ENCODE data around the gene ADARB2. TPM values are rescaled to one million over a fixed set of nuclear protein-coding genes. Genes with fewer than 3 reads are reported as not detected.
"Not testable (repeated sequence)": the region's sequence is repeated elsewhere in the genome, so short reads cannot be mapped to it uniquely, and the experiment has no call there.

Gene ADARB2
- total RNA-seq, 4 donors from 2014 or later, result 1.3 to 5.4 (median 1.8) TPM

- Histone ChIP-seq H3K36me3 (no peaks in the 10 kb centered on the region), H3K27ac (no peak overlapping the region), H3K4me1 (no peaks in the 10 kb centered on the region), H3K9me3 (no peaks in the 10 kb centered on the region), H3K27me3 (peaks cover 60% of the 10 kb centered on the region), H3K4me3 (no peak overlapping the region)
- TF ChIP-seq EP300 (IDR thresholded peaks at IDR 0.05), result no peak
- TF ChIP-seq POLR2A (IDR thresholded peaks at IDR 0.05), result no peak
- TF ChIP-seq POLR2AphosphoS5 (IDR thresholded peaks at IDR 0.05), result no peak
- TF ChIP-seq CTCF (IDR thresholded peaks at IDR 0.05), result no peak
- ATAC-seq, result no peak
- 76 to 80% methylated on average over 4 of the region's 35 CpGs for WGBS, 2 donors (ENCODE audit: low coverage in 1 of 2)
Measured at GRCh38 chr10:1401071-1401965, 336.0 kb downstream of the ADARB2 start.

DNA sequence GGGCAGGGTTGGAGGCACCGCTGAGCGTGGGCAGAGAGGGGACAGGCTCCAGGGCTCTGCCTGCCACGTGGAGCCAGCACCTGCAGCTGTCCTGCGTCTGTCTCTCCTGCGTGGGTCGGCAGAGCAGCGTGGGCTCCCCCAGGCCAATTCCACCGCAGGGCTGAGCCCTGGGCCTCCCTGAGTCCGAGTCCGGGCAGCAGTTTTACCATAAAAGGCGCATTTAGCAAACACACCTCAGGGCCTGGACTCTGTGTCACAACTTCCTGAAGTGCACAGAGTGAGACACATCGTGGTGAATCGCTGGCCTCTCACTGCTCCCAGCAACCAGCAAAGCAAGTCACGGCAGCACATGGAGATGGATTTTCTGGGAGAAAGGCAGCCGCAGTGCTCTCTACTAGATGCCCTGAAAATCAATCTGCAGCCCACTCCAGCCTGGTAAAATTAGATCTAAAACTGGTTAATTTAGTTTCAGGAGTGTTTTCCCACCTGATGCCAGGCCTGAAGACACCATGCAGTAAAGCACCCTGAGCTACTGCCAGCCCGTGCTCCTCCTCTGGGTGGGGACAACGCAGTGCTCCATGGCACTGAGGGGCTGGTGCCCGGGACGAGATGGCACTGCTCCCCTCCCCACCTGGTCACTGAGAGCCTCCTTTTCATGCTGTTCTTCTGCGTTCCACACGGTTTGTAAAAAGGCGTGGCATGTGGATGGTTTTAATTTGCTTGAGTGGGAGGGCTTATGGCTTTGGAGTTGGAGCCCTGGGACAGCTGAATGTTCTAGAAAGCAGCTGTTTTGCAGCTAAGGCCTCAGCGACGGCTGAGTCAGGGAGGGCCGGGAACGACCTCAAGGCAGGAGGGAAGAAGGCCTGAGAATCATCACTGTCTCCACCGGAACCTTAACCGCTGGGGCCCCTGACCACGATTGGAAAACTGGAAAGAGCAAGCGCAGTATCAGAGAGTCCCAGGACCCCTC lies 336.9 kb downstream of the ADARB2 start:
- H3K36me3 ChIP-seq, result no peaks in the 10 kb centered on the region
- WGBS, 2 donors (ENCODE audit: low coverage in 1 of 2), result 62 to 63% methylated on average over 2 to 6 of the region's 30 CpGs
- H3K4me3 ChIP-seq, result no peak overlapping the region
- no peaks in the 10 kb centered on the region for H3K4me1 ChIP-seq
- no peak overlapping the region for H3K27ac ChIP-seq
- TF ChIP-seq CTCF (IDR thresholded peaks at IDR 0.05) (no peak), EP300 (IDR thresholded peaks at IDR 0.05) (no peak), POLR2AphosphoS5 (IDR thresholded peaks at IDR 0.05) (no peak), POLR2A (IDR thresholded peaks at IDR 0.05) (no peak)
- H3K9me3 ChIP-seq, result no peaks in the 10 kb centered on the region
- H3K27me3 ChIP-seq, result peaks cover 59% of the 10 kb centered on the region
- ATAC-seq, result no peak

DNA sequence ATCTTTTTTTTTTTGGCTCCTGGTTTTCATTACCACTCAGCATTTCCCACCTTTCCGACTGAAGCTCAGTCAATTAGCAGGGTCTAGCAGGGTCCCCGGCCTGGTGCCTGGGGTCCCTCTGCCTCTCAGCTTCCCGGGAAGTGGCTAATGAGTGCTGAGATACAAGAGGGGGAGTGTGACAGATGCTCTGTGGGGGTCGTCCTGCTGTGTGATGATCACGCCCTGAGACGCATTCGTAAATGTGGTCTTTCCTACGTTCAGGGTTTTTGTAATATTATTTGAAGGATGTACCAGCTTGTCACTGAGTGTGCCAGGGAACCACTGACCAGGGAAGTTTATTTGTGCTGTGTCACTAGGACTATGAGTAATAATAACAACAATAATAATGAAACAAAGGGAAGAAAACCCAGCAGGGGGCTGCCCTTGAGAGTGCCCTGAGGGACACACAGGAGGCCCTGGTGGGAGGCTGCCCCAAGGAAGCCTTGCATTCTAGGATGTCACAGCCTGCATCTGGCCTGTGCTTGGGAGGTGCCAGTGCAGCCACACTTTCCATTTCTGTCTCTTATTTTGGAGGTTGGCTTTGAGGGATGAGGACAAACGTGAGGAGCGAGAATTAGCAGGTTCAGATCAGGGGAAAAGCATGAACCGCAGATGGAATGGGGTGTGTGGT lies 337.8 kb downstream of the ADARB2 start:
- 63 to 80% methylated on average over 3 to 9 of the region's 11 CpGs for WGBS, 2 donors (ENCODE audit: low coverage in 1 of 2)
- TF ChIP-seq POLR2A (IDR thresholded peaks at IDR 0.05) (no peak), POLR2AphosphoS5 (IDR thresholded peaks at IDR 0.05) (no peak), EP300 (IDR thresholded peaks at IDR 0.05) (no peak), CTCF (IDR thresholded peaks at IDR 0.05) (no peak)
- H3K4me3 ChIP-seq, result no peak overlapping the region
- no peaks in the 10 kb centered on the region for H3K36me3 ChIP-seq
- no peak overlapping the region for H3K27ac ChIP-seq
- no peaks in the 10 kb centered on the region for H3K9me3 ChIP-seq
- no peaks in the 10 kb centered on the region for H3K4me1 ChIP-seq
- ATAC-seq, result no peak
- H3K27me3 ChIP-seq, result peaks cover 52% of the 10 kb centered on the region

DNA sequence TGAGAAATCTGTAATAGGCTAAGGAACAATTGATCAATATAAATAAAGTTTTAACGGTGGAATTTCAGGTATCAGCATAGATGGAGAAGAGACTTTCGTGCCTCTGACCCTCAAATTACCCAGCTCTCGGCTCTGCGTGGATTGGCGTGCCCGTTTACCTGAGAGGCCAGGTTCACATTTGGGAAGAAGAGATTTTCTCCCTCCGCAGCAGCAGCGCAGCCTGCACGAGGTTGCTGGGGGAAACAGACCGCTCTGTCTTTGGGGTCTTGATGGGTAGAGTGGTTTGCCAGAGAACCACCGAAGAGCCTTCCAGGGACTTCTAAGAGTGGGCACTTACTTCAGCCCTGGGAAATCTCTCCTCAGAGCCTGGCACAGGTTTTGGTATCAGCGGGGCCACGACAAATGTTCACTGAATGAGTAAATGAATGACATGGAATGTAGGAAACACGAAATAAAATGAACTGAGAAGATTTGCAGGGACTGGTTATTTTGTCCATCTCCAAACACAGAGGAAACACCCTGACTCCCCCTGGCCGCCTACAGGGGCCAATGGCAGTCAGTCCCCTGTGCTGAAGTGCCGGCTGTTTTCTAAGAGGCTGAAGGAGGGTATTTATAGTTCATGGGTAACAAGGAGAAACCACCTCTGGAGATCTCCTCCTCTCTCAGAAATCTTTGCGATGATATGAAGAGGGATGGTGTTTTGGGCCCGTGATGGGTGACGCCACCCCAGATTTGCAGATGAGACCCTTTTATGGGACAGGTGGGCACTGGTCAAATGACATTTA lies 338.5 kb downstream of the ADARB2 start:
- Histone ChIP-seq H3K4me3 (no peak overlapping the region), H3K27me3 (peaks cover 50% of the 10 kb centered on the region), H3K36me3 (no peaks in the 10 kb centered on the region), H3K4me1 (no peaks in the 10 kb centered on the region), H3K27ac (no peak overlapping the region), H3K9me3 (no peaks in the 10 kb centered on the region)
- ATAC-seq, result no peak
- WGBS, 2 donors (ENCODE audit: low coverage in 1 of 2), result 67 to 85% methylated on average over 1 to 12 of the region's 19 CpGs
- TF ChIP-seq EP300 (IDR thresholded peaks at IDR 0.05), result no peak
- no peak for TF ChIP-seq POLR2AphosphoS5 (IDR thresholded peaks at IDR 0.05)

GRCh38 chr10:1398116-1398515 lies 339.2 kb downstream of the ADARB2 start:
- H3K9me3 ChIP-seq, H3K36me3 ChIP-seq, H3K4me1 ChIP-seq, ATAC-seq, H3K27ac ChIP-seq, H3K4me3 ChIP-seq: not testable (repeated sequence)
- H3K27me3 ChIP-seq, result peaks cover 44% of the 10 kb centered on the region
- 40 to 89% methylated on average over 3 to 5 of the region's 15 CpGs for WGBS, 2 donors (ENCODE audit: low coverage in 1 of 2)
